MG63 (cell line): Measurements from ENCODE around the gene RIPPLY3. TPM values are rescaled to one million over a fixed set of nuclear protein-coding genes. Genes with fewer than 3 reads are reported as not detected.

Experiments
- DNase-seq: peaks from one replicate; pipeline ENCODE4 v3.0.0-alpha.2; 2020
- H3K27me3 ChIP-seq: fragments of 250-450 bp; sonication (Bioruptor Pico); 2 replicates; pipeline ENCODE4 v1.5.1; 2020; ENCODE audit warnings: mild to moderate bottlenecking, moderate library complexity
- H3K36me3 ChIP-seq: fragments of 250-450 bp; sonication (Bioruptor Pico); 2 replicates; pipeline ENCODE4 v1.5.1; 2020; ENCODE audit warnings: mild to moderate bottlenecking, moderate library complexity
- H3K4me3 ChIP-seq: fragments of 250-450 bp; sonication (Bioruptor Pico); 2 replicates; pipeline ENCODE4 v1.5.1; 2020; ENCODE audit warnings: mild to moderate bottlenecking, moderate library complexity
- H3K9me3 ChIP-seq: fragments of 250-450 bp; sonication (Bioruptor Pico); 2 replicates; pipeline ENCODE4 v1.5.1; 2020; ENCODE audit warnings: mild to moderate bottlenecking, moderate library complexity
- total RNA-seq: library from RNA; depleted of rRNA; stranded (reverse); fragments of >200 nt; shearing (Covaris generic); gene quantifications from 2 replicates; pipeline ENCODE4 v1.2.3, GENCODE V29; 2014; ENCODE audit warnings: low replicate concordance; rRNA removed

Gene RIPPLY3
- total RNA-seq, 1 experiment from 2014 or later: 0.16 TPM

DNA sequence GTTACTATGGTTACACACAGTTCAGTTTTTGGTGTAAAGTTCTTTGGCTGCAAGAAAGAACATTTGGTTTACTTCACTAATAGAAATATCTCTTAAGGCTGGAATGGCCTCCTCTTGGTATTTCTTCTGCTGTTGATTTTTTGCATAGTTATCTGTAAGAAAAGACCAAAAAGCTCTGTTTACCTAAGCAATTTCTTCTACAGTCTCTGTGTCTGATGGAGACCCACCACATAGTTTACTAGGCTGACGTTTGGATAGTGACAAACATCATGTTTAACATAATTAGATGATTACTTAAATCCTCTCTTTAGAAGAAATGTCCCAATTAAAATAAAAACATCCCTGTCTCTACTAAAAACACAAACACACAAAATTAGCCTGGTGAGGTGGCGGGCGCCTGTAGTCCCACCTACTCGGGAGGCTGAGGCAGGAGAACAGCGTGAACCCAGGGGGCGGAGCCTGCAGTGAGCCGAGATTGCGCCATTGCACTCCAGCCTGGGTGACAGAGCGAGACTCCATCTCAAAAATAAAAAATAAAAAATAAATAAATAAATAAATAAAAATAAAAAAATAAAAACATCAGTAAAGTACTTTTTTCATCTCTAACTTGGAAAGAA is 59.2 kb downstream of the RIPPLY3 start:
- DNase-seq: no peak
- Histone ChIP-seq H3K4me3 (no peak overlapping the region), H3K36me3 (no peaks in the 10 kb centered on the region; the same call in 1 of the 2 replicates), H3K9me3 (no peaks in the 10 kb centered on the region), H3K27me3 (no peaks in the 10 kb centered on the region)

Other genes with a start within 250 kb of the RIPPLY3 start
- gene HLCS, start 40.0 kb upstream of the RIPPLY3 start, total RNA-seq: 4.2 and 5.2 TPM in 2 replicates
- 35.8 and 47.6 TPM in 2 replicates for gene PIGP, start 66.4 kb downstream of the RIPPLY3 start, total RNA-seq
- gene TTC3, start 66.6 kb downstream of the RIPPLY3 start, total RNA-seq: 61.0 and 130 TPM in 2 replicates